ENCODE results near the gene NUDT9. TPM values are rescaled to one million over a fixed set of nuclear protein-coding genes. Genes with fewer than 3 reads are reported as not detected.
"Not testable (repeated sequence)": the region's sequence is repeated elsewhere in the genome, so short reads cannot be mapped to it uniquely, and the experiment has no call there.

The NUDT9 gene
- total RNA-seq, 4 donors from 2014 or later = 14.7 to 19.1 (median 17.1) TPM

DNA sequence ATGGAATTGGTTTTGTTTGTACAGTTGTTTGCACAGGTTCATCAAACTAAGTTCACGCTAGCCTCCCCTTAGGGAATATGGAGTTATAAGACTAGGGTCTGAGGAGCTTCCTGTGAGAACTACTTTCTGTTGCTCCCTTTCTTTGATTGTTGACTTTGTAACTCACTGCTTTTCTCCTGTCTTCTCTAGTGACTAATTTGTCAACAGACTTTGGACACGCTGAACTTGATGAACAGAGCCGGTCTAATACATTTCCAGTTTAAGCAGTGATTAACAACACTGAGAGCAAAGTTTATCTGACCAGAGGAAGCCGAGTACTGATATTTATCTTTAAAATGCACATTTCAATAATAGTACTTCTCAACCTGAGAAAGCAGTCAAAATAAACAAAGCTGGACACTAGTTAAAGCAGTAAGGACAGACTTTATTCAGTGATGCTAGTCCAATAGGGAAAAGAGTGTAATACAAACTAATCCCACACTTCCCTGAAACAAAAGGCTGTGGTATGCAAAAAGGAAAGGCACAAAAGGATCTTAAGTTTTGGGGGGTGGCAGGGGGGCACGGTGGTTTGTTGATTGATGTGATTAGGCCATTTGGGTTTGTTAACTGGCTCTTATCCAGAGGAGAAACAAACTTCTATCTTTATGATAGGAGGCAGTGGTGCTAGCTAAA is 2.7 kb upstream of the NUDT9 start:
- no peaks in the 10 kb centered on the region for H3K27me3 ChIP-seq
- H3K27ac ChIP-seq = no peak overlapping the region
- H3K36me3 ChIP-seq = no peaks in the 10 kb centered on the region
- TF ChIP-seq, protein P1, sequence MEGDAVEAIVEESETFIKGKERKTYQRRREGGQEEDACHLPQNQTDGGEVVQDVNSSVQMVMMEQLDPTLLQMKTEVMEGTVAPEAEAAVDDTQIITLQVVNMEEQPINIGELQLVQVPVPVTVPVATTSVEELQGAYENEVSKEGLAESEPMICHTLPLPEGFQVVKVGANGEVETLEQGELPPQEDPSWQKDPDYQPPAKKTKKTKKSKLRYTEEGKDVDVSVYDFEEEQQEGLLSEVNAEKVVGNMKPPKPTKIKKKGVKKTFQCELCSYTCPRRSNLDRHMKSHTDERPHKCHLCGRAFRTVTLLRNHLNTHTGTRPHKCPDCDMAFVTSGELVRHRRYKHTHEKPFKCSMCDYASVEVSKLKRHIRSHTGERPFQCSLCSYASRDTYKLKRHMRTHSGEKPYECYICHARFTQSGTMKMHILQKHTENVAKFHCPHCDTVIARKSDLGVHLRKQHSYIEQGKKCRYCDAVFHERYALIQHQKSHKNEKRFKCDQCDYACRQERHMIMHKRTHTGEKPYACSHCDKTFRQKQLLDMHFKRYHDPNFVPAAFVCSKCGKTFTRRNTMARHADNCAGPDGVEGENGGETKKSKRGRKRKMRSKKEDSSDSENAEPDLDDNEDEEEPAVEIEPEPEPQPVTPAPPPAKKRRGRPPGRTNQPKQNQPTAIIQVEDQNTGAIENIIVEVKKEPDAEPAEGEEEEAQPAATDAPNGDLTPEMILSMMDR (IDR thresholded peaks at IDR 0.05) = no peak
- no peak for TF ChIP-seq POLR2A (IDR thresholded peaks at IDR 0.05)
- 27 to 31% methylated on average over 5 of the region's 5 CpGs for WGBS, 2 donors
- H3K4me1 ChIP-seq = peaks cover 5 to 42% (median 15%) of the 10 kb centered on the region in 3 donors
- intact Hi-C loops (cut with DNase I) = no loop called here
- H3K4me3 ChIP-seq = no peak overlapping the region
- no peaks in the 10 kb centered on the region for H3K9me3 ChIP-seq
- no peak for DNase-seq

DNA sequence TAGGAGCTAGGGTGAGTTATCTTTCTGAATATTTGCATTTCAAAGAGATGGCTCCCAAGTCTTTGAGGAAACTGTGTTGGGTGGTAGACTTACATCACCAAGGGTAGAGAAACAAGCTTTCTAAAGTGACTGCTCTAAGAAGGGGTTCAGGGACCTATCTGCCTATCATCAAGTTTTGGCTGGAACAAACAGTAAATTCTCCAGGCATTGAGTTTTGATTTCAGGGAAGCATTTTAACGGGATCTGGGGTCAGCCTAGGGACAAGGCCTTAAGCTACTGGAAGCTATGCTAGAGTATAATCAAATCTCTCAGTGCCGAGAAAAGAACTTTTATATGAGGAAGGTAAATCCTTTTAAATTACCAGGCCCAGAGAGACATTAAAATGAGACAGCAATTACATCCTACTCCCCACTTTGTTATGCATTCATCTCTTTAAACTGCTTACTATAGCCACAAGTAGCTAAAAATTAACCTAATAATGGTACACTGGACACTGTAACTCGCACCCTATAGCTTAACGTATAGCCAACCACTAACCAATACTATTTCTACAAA is 2.0 kb upstream of the NUDT9 start:
- Histone ChIP-seq H3K27ac (no peak overlapping the region), H3K4me3 (no peak overlapping the region), H3K9me3 (no peaks in the 10 kb centered on the region), H3K27me3 (no peaks in the 10 kb centered on the region), H3K36me3 (no peaks in the 10 kb centered on the region), H3K4me1 (peaks cover 5 to 47% (median 18%) of the 10 kb centered on the region in 3 donors)
- TF ChIP-seq, protein P1 (IDR thresholded peaks at IDR 0.05) = no peak
- TF ChIP-seq POLR2A (IDR thresholded peaks at IDR 0.05) = no peak
- no peak for DNase-seq
- 82% methylated on average over 4 of the region's 4 CpGs for WGBS, 2 donors
- intact Hi-C loops (cut with DNase I) = no loop called here

DNA sequence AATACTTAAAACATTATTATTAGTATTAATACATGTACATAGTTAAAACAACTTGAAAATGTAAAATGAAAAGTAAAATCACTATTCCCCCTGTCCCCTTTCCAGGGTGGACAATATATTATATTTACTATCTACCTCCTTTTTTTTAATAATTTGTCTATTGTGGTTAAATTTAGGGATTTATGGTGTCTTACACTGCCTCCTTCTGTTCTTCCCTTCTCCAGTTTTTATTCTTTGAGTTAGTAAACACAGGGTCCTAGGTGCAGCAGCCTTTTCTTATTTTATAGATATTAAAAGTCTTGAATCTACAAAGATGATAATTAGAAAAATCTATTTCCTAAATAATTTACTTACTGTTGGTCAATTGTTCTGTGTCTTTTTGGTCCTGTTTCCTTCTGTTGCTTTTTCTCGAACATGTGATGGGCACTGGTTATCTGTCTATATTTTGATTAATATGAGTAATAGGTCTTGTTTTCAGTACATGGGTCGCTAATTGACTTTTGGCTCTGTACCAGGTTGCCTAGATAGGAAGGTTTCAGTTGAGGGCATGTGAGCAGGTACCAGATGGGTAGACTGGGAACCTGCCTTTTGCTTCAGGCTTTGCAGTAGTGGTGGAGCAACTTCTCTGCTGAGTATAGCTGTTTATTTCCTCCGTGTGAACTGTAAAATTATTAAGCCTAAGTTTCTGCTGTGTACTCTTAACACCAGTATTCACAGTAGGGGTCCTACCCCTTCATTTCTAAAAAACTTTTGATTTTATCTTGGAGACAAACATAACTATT is 1.1 kb downstream of the NUDT9 start:
- TF ChIP-seq, protein P1 (IDR thresholded peaks at IDR 0.05) = no peak
- no peak for TF ChIP-seq POLR2A (IDR thresholded peaks at IDR 0.05)
- Histone ChIP-seq H3K4me3 (peak overlapping the region; percentile 74 to 86 (median 82)), H3K27ac (peak overlapping the region in 3 of 4 donors; percentile 90 to 95 (median 93)), H3K4me1 (peaks cover 5 to 54% (median 18%) of the 10 kb centered on the region in 3 donors), H3K9me3 (no peaks in the 10 kb centered on the region), H3K27me3 (no peaks in the 10 kb centered on the region), H3K36me3 (no peaks in the 10 kb centered on the region)
- DNase-seq = no peak
- intact Hi-C loops (cut with DNase I) = no loop called here
- 5 to 18% methylated on average over 3 of the region's 3 CpGs for WGBS, 2 donors

DNA sequence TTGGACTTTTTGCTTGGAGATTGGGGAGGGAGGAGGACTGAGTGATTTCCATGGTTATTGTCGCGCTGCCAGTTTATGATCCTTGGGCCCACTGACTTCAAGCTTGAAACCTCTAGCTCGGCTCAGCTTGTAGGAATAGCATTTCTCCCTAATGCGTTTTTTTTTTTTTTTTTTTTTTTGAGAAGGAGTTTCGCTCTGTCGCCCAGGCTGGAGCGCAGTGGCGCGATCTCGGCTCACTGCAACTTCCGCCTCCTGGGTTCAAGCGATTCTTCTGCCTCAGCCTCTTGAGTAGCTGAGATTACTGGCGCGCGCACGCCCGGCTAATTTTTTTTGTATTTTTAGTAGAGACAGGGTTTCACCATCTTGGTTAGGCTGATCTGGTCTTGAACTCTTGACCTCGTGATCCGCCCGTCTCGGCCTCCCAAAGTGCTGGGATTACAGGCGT is 1.7 kb downstream of the NUDT9 start:
- H3K27me3 ChIP-seq; DNase-seq; intact Hi-C loops (cut with DNase I); H3K9me3 ChIP-seq; H3K36me3 ChIP-seq: not testable (repeated sequence)
- Histone ChIP-seq H3K4me1 (peaks cover 5 to 54% (median 18%) of the 10 kb centered on the region in 3 donors), H3K4me3 (peak overlapping the region in 3 of 4 donors; percentile 74 to 86 (median 79)), H3K27ac (peak overlapping the region in 1 of 4 donors; percentile 35)
- WGBS, 2 donors = 90 to 92% methylated on average over 21 to 22 of the region's 22 CpGs

DNA sequence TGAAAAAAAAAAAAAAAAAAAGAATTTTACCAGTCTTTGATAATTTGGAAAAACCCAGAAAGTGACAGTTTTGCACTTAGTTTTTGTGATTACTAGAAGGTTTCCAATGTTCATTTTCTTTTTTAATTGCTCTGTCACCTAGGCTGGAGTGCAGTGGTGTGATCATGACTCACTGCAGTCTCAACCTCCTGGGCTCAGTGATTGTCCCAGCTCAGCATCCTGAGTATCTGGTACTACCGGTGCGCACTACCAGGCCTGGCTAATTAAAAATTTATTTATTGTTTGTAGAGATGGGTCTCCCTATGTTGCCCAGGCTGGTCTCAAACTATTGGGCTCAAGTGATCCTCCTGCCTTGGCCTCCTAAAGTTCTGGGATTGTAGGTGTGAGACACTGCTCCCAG is 3.3 kb downstream of the NUDT9 start:
- DNase-seq = no peak
- Histone ChIP-seq H3K4me1 (peaks cover 5 to 42% (median 18%) of the 10 kb centered on the region in 3 donors), H3K4me3 (no peak overlapping the region), H3K36me3 (no peaks in the 10 kb centered on the region), H3K27me3 (no peaks in the 10 kb centered on the region), H3K27ac (no peak overlapping the region), H3K9me3 (no peaks in the 10 kb centered on the region)
- no peak for TF ChIP-seq POLR2A (IDR thresholded peaks at IDR 0.05)
- TF ChIP-seq, protein P1 (IDR thresholded peaks at IDR 0.05) = no peak
- intact Hi-C loops (cut with DNase I) = no loop called here
- WGBS, 2 donors = 75 to 91% methylated on average over 2 of the region's 2 CpGs

Data from esophagus squamous epithelium (tissue), 5 donors.